Effector CD4-positive, alpha-beta T cell (primary cell): ENCODE data around the gene LITAFD.
"Not testable (repeated sequence)": the region's sequence is repeated elsewhere in the genome, so short reads cannot be mapped to it uniquely, and the experiment has no call there.

Source experiments
- DNase-seq: peaks from one replicate; pipeline ENCODE4 v3.0.0-alpha.2; 2020

LITAFD gene

GRCh38 chr16:8858994-8859912 is 22.9 kb upstream of the LITAFD start:
- no peak for DNase-seq

- no peak for DNase-seq
Observed at GRCh38 chr16:8859913-8860881, 22.0 kb upstream of the LITAFD start.

- DNase-seq: no peak
Observed at GRCh38 chr16:8861563-8862308, 20.4 kb upstream of the LITAFD start.

GRCh38 chr16:8862309-8863130 is 19.6 kb upstream of the LITAFD start:
- DNase-seq: no peak

- DNase-seq: no peak
Observed at GRCh38 chr16:8863594-8864424, 18.3 kb upstream of the LITAFD start.

- no peak for DNase-seq
Observed at GRCh38 chr16:8864480-8865110, 17.6 kb upstream of the LITAFD start.

- no peak for DNase-seq
Observed at GRCh38 chr16:8865145-8865882, 16.8 kb upstream of the LITAFD start.

- DNase-seq: no peak
Observed at GRCh38 chr16:8866118-8866883, 15.8 kb upstream of the LITAFD start.

- DNase-seq: no peak
Observed at GRCh38 chr16:8866884-8867215, 15.3 kb upstream of the LITAFD start.

- no peak for DNase-seq
Observed at GRCh38 chr16:8867216-8867931, 14.8 kb upstream of the LITAFD start.

GRCh38 chr16:8867932-8868415 is 14.2 kb upstream of the LITAFD start:
- no peak for DNase-seq

GRCh38 chr16:8868416-8869211 is 13.5 kb upstream of the LITAFD start, which contains the start of gene CARHSP1:
CARHSP1 (minus strand) TSS chr16:8869006; CDS start chr16:8859328, 9,678 bp downstream.
- peak; percentile 72 for DNase-seq

- no peak for DNase-seq
Observed at GRCh38 chr16:8869212-8869987, 12.8 kb upstream of the LITAFD start.

- DNase-seq: not testable (repeated sequence)
Observed at GRCh38 chr16:8869988-8870241, 12.2 kb upstream of the LITAFD start.

GRCh38 chr16:8872071-8872470 is 10.1 kb upstream of the LITAFD start:
- DNase-seq: no peak
